Stimulated activated CD4-positive, alpha-beta T cell treated with anti-CD3 and anti-CD28 coated beads, Interleukin-12 subunit alpha, Interleukin-12 subunit beta, amount 100 ng/mL, for 48 hours (primary cell): ENCODE measurements around the gene GALK2.

Source experiments
- DNase-seq, 3 donors: peaks; one replicate each; pipeline ENCODE4 v3.0.0-alpha.2; 2020; ENCODE audit warnings: low read depth in 2 of 3, low spot score in 1 of 3

Gene GALK2

GRCh38 chr15:49169880-49170597 is at the start of gene GALK2:
TSS of gene GALK2 (plus strand) at chr15:49170247. CDS start at chr15:49170323, 76 bp downstream.
- DNase-seq = peak; percentile 69 to 78 (median 76)

GRCh38 chr15:49120832-49121231 is 49.2 kb upstream of the GALK2 start:
- no peak for DNase-seq

- DNase-seq = no peak
Measured at GRCh38 chr15:49121901-49122300, 48.1 kb upstream of the GALK2 start.

- no peak for DNase-seq
Measured at GRCh38 chr15:49122541-49123062, 47.4 kb upstream of the GALK2 start.

- no peak for DNase-seq
Measured at GRCh38 chr15:49124371-49124770, 45.7 kb upstream of the GALK2 start.

- no peak for DNase-seq
Measured at GRCh38 chr15:49131403-49131802, 38.6 kb upstream of the GALK2 start.

- no peak for DNase-seq
Measured at GRCh38 chr15:49134683-49135341, 35.2 kb upstream of the GALK2 start.

GRCh38 chr15:49135342-49135857 is 34.6 kb upstream of the GALK2 start:
- DNase-seq = no peak

GRCh38 chr15:49135911-49136310 is 34.1 kb upstream of the GALK2 start:
- no peak for DNase-seq

GRCh38 chr15:49137861-49138260 is 32.2 kb upstream of the GALK2 start:
- DNase-seq = no peak

- DNase-seq = peak in 1 of 3 donors; percentile 26
Measured at GRCh38 chr15:49145651-49146609, 24.1 kb upstream of the GALK2 start.

GRCh38 chr15:49148298-49148697 is 21.7 kb upstream of the GALK2 start:
- DNase-seq = no peak

GRCh38 chr15:49148727-49149126 is 21.3 kb upstream of the GALK2 start:
- DNase-seq = no peak

GRCh38 chr15:49151831-49152230 is 18.2 kb upstream of the GALK2 start:
- no peak for DNase-seq

GRCh38 chr15:49152552-49153312 is 17.3 kb upstream of the GALK2 start:
- no peak for DNase-seq

- no peak for DNase-seq
Measured at GRCh38 chr15:49154359-49154758, 15.7 kb upstream of the GALK2 start.

GRCh38 chr15:49154799-49155109 is 15.3 kb upstream of the GALK2 start:
- DNase-seq = no peak

- DNase-seq = peak; percentile 83 to 98 (median 93)
Measured at GRCh38 chr15:49155110-49155833, 14.8 kb upstream of the GALK2 start, which contains the start of gene COPS2. TSS of gene COPS2 (minus strand) at chr15:49155599. CDS start at chr15:49155578, 21 bp downstream.

GRCh38 chr15:49155834-49156627 is 14.0 kb upstream of the GALK2 start:
- no peak for DNase-seq
